Trophoblast cell (in vitro differentiated cells and primary cell): ENCODE measurements around the gene PRR23A. TPM values are rescaled to one million over a fixed set of nuclear protein-coding genes. Genes with fewer than 3 reads are reported as not detected.

Experiments
- DNase-seq, 2 donors: peaks; one replicate each; pipeline ENCODE4 v3.0.0-alpha.2; 2016
- H2AFZ ChIP-seq: 2 replicates; pipeline ENCODE4 v1.6.1; 2013; ENCODE audit warnings: low read length, moderate library complexity, mild to moderate bottlenecking; ENCODE audit not compliant: insufficient read depth, poor library complexity
- H2AK5ac ChIP-seq: 2 replicates; pipeline ENCODE4 v1.6.1; 2013; ENCODE audit warnings: mild to moderate bottlenecking, low read length
- H2BK120ac ChIP-seq: 2 replicates; pipeline ENCODE4 v1.6.1; 2013; ENCODE audit warnings: low read length, mild to moderate bottlenecking, moderate library complexity; ENCODE audit not compliant: insufficient read depth, poor library complexity
- H2BK12ac ChIP-seq: 2 replicates; pipeline ENCODE4 v1.6.1; 2013; ENCODE audit warnings: mild to moderate bottlenecking, low read length, moderate library complexity
- H2BK5ac ChIP-seq: 2 replicates; pipeline ENCODE4 v1.6.1; 2013; ENCODE audit warnings: low read length, low read depth, moderate library complexity, mild to moderate bottlenecking; ENCODE audit not compliant: poor library complexity
- H3K14ac ChIP-seq: 2 replicates; pipeline ENCODE4 v1.6.1; 2013; ENCODE audit warnings: mild to moderate bottlenecking, low read length
- H3K18ac ChIP-seq: 2 replicates; pipeline ENCODE4 v1.6.1; 2013; ENCODE audit warnings: mild to moderate bottlenecking, low read length
- H3K23ac ChIP-seq: 2 replicates; pipeline ENCODE4 v1.6.1; 2013; ENCODE audit warnings: low read length
- H3K27ac ChIP-seq: 2 replicates; pipeline ENCODE4 v1.5.1; 2013; ENCODE audit warnings: low read depth, mild to moderate bottlenecking, inconsistent platforms, low read length, moderate library complexity
- H3K27me3 ChIP-seq: 2 replicates; pipeline ENCODE4 v1.6.1; 2013; ENCODE audit warnings: inconsistent platforms, mild to moderate bottlenecking, low read length, moderate library complexity; ENCODE audit not compliant: insufficient read depth
- H3K36me3 ChIP-seq, 2 experiments: 1 replicate in 1 of 2; 2 replicates in 1 of 2; pipeline ENCODE4 v1.6.1; 2013; ENCODE audit warnings: low read length in 2 of 2, mild to moderate bottlenecking in 2 of 2, moderate library complexity in 1 of 2; ENCODE audit not compliant: insufficient read depth in 2 of 2, control insufficient read depth in 1 of 2
- H3K4ac ChIP-seq: 2 replicates; pipeline ENCODE4 v1.6.1; 2013; ENCODE audit warnings: low read depth, mild to moderate bottlenecking, low read length, moderate library complexity
- H3K4me1 ChIP-seq, 2 experiments: 1 replicate in 1 of 2; 2 replicates in 1 of 2; pipeline ENCODE4 v1.6.1; 2013; ENCODE audit warnings: low read length in 2 of 2, mild to moderate bottlenecking in 2 of 2, moderate library complexity in 1 of 2; ENCODE audit not compliant: insufficient read depth in 2 of 2, control insufficient read depth in 1 of 2
- H3K4me2 ChIP-seq: 2 replicates; pipeline ENCODE4 v1.6.1; 2013; ENCODE audit warnings: inconsistent platforms, mild to moderate bottlenecking, low read length, moderate library complexity
- H3K4me3 ChIP-seq: 2 replicates; pipeline ENCODE4 v1.5.1; 2013; ENCODE audit warnings: mild to moderate bottlenecking, low read depth, low read length, inconsistent platforms
- H3K79me1 ChIP-seq: one replicate; pipeline ENCODE4 v1.6.1; 2013; ENCODE audit warnings: low read length
- H3K79me2 ChIP-seq: 2 replicates; pipeline ENCODE4 v1.6.1; 2013; ENCODE audit warnings: low read length, mild to moderate bottlenecking; ENCODE audit not compliant: control insufficient read depth, insufficient read depth, poor library complexity
- H3K9ac ChIP-seq: 2 replicates; pipeline ENCODE4 v1.6.1; 2013; ENCODE audit warnings: mild to moderate bottlenecking, low read length
- H3K9me3 ChIP-seq: 2 replicates; pipeline ENCODE4 v1.6.1; 2013; ENCODE audit warnings: low read depth, mild to moderate bottlenecking, control low read depth, inconsistent platforms, low read length; ENCODE audit not compliant: insufficient read depth
- H4K12ac ChIP-seq: 2 replicates; pipeline ENCODE4 v1.6.1; 2013; ENCODE audit warnings: low read depth, mild to moderate bottlenecking, low read length, moderate library complexity
- H4K8ac ChIP-seq: 2 replicates; pipeline ENCODE4 v1.6.1; 2013; ENCODE audit warnings: low read depth, mild to moderate bottlenecking, low read length, moderate library complexity
- H4K91ac ChIP-seq: one replicate; pipeline ENCODE4 v1.6.1; 2013; ENCODE audit warnings: low read depth, mild to moderate bottlenecking, low read length, moderate library complexity
- WGBS: extraction: QIAGEN DNeasy Blood & Tissue Kit; methylation state at CpG from one replicate; pipeline ENCODE4 v1.1.7; 2013; ENCODE audit warnings: missing lambda C conversion rate; ENCODE audit not compliant: insufficient read length, insufficient coverage; ENCODE audit errors: extremely low coverage; 5-methylcytosine and 5-hydroxymethylcytosine counted together
- polyA plus RNA-seq: library from polyadenylated mRNA; stranded (reverse); fragments of 200-250 nt; gene quantifications from 2 replicates; pipeline ENCODE4 v1.2.3, GENCODE V29; 2013

PRR23A gene
- not detected in 2 replicates for polyA plus RNA-seq

DNA sequence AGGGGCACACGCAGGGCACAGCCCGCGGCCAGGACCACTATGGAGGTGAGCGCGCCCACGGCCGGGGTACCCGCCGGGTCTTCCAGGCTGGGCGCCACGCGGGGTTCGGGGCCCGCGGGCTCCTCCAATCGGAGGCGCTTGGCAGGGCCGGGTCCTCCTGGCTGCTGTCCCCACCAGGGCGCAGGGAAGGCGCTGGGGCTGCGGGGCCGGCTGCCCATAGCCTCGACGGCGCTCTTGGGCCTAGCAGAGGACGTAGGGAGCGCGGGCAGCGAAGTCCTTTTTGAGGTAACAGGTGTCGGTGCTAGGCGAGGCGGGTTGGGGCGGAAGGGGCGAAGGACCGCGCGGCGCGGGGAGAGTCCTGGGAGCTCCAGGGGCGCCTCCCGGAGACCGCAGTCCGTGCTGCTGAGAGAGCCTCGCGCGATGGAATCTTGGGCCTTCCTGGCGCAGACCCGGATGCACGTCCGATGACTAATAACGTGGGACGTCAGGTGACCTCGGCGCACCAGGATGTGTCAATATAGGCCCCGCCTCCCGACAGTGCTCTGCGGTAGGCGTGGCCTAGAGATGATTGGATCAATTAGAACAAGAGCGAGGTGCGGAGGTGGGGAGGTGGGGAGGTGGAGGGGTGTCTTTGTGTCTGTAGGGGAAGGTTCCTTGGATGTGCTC, at the start of gene PRR23A:
Gene PRR23A, minus strand, starts transcription at position 218 of the 666 bp plus-strand sequence. Its CDS starts 0 bp downstream, at position 218.
- Histone ChIP-seq H2AK5ac (no peak within 1 kb of the TSS), H2BK120ac (no peak within 1 kb of the TSS), H4K12ac (no peak within 1 kb of the TSS), H2AFZ (no peak within 1 kb of the TSS), H4K91ac (no peak within 1 kb of the TSS), H3K4me2 (no peak within 1 kb of the TSS), H3K23ac (no peak within 1 kb of the TSS), H3K4ac (no peak within 1 kb of the TSS), H3K9ac (no peak within 1 kb of the TSS), H3K27me3 (no peaks in the 10 kb centered on the region), H3K9me3 (peaks cover 4% of the 10 kb centered on the region), H3K14ac (no peak within 1 kb of the TSS), H3K79me2 (no peaks in the 10 kb centered on the region), H2BK5ac (no peak within 1 kb of the TSS), H3K18ac (no peak within 1 kb of the TSS), H3K27ac (no peak within 1 kb of the TSS), H3K4me1 (no peaks in the 10 kb centered on the region), H4K8ac (no peak within 1 kb of the TSS), H3K79me1 (no peaks in the 10 kb centered on the region), H3K36me3 (no peaks in the 10 kb centered on the region), H3K4me3 (no peak within 1 kb of the TSS), H2BK12ac (no peak within 1 kb of the TSS)
- no CpG with 5 or more reads among the region's 60 CpGs for WGBS
- DNase-seq, result no peak

DNA sequence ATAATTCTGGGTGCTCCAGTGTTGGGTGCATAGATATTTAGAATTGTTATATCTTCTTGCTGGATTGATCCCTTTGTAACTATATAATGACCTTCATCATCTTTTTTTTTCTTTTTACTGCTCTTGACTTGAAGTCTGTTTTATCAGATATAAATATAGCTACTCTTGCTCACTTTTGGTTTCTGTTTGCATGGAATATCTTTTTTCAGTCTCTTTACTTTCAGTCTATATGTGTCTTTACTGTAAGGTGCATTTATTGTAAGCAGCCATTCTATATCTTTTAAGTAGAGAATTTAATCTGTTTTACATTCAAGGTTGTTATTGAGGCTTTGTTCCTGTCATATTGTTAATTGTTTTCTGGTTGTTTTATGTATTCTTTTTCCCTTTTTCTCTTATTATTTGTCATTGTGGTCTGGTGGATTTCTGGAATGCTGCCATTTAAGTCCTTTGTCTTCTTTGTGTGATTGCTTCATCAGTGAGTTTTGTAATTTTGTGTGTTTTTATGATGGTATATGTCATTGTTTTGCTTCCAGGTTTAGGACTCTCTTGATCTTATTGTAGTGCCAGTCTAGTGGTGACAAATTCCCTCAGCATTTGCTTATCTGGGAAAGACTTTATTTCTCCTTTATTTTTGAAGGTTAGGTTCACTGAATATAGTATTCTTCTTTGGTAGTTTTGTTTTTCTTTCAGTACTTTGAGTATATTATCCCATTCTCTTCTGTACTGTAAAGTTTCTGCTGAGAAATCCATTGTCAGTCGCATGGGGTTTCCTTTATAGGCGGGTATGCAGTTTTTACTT, 46.9 kb upstream of the PRR23A start:
- Histone ChIP-seq H3K9me3 (peaks cover 3% of the 10 kb centered on the region), H3K36me3 (no peaks in the 10 kb centered on the region), H2BK5ac (no peak overlapping the region), H3K79me2 (no peaks in the 10 kb centered on the region), H2BK120ac (no peak overlapping the region), H3K4me3 (no peak overlapping the region), H3K23ac (no peak overlapping the region), H3K79me1 (no peaks in the 10 kb centered on the region), H3K4ac (no peak overlapping the region), H3K27ac (no peak overlapping the region), H4K8ac (no peak overlapping the region), H3K4me1 (no peaks in the 10 kb centered on the region), H3K14ac (no peak overlapping the region), H2BK12ac (no peak overlapping the region), H4K91ac (no peak overlapping the region), H2AFZ (no peak overlapping the region), H3K27me3 (no peaks in the 10 kb centered on the region), H4K12ac (no peak overlapping the region), H3K18ac (no peak overlapping the region), H3K9ac (no peak overlapping the region), H2AK5ac (no peak overlapping the region), H3K4me2 (no peak overlapping the region)
- DNase-seq, result no peak
- WGBS, result no CpG with 5 or more reads among the region's 2 CpGs

DNA sequence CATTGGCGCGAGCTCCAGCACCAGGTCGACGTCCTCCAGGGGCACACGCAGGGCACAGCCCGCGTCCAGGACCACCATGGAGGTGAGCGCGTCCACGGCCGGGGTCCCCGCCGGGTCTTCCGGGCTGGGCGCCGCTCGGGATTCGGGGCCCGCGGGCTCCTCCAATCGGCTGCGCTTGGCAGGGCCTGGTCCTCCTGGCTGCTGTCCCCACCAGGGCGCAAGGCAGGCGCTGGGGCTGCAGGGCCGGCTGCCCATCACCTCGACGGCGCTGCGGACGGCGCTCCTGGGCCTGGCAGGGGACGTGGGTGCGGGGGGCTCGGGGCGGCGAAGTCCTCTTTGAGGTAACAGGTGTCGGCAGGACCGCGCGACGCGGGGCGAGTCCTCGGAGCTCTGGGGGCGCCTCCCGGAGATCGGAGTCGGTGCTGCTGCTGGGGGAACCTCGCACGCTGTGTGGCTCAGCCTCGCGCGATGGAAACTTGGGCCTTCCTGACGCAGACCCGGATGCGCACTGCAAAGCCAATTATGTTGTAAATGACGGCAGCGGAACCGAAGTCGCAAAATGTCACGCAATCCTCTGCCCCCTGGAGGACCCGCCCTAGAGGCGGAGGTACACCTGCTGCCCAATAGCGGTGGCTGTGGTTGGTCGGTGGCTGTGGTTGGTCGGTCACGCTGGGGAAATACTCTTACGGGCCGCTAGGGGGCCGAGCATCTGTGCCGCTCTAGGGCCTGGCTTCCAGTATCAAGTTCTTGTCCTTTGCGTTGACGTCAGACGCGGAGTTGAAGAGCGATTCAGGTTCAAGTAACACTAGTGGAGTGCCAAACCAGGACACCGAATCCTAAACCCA, 38.5 kb upstream of the PRR23A start, which contains the start of gene PRR23C:
Gene PRR23C, minus strand, starts transcription at position 527 of the 845 bp plus-strand sequence. Its CDS starts 272 bp downstream, at position 255.
- WGBS, result no CpG with 5 or more reads among the region's 77 CpGs
- Histone ChIP-seq H3K9ac (no peak within 1 kb of the TSS), H3K4me3 (no peak within 1 kb of the TSS), H3K36me3 (no peaks in the 10 kb centered on the region), H2BK120ac (no peak within 1 kb of the TSS), H3K79me1 (no peaks in the 10 kb centered on the region), H3K4me1 (no peaks in the 10 kb centered on the region), H3K79me2 (no peaks in the 10 kb centered on the region), H3K18ac (no peak within 1 kb of the TSS), H4K8ac (no peak within 1 kb of the TSS), H3K4me2 (no peak within 1 kb of the TSS), H4K12ac (no peak within 1 kb of the TSS), H3K9me3 (peaks cover 10% of the 10 kb centered on the region), H2BK12ac (no peak within 1 kb of the TSS), H3K27me3 (no peaks in the 10 kb centered on the region), H3K4ac (no peak within 1 kb of the TSS), H2AK5ac (no peak within 1 kb of the TSS), H3K27ac (no peak within 1 kb of the TSS), H4K91ac (no peak within 1 kb of the TSS), H3K14ac (no peak within 1 kb of the TSS), H2AFZ (no peak within 1 kb of the TSS), H2BK5ac (no peak within 1 kb of the TSS), H3K23ac (no peak within 1 kb of the TSS)
- DNase-seq, result no peak

DNA sequence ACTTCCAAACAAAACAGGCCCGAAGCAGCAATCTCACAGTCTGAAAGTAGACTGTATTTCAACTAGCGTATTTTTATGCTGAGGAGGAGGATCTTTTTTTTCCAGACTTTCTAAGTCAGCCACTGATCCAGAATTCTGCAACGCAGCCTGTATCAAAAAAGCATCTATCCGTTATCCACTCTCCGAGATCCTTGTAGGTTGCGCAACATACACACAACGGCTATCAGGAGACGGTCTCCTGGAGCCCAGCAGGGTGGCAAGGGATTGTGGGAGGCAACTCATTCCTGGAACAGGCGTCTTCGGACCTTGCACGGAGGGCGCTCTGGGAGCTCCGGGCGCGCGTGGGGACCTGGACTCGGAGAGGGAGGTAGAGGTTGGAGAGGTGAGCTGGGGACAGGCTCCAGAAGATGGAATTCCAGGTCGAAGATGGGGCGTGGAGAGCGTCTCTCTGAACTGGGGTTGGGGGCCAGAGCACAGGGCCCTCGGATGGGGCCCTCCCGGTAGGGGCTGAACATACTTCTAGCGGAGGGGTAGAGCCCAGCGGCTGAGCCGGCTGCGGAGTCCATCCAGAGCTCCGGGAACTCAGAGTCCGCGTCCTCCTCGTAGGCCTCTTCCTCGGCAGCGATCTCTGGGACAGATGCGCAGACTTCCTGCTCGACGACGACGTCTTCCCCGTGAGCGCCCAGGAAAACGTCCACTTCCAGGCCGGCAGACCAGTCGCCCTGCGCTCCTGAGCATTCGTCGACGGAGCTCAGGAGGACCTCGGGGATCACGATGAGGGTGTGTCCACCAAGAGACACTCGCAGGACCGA, 37.7 kb upstream of the PRR23A start:
- Histone ChIP-seq H4K91ac (no peak overlapping the region), H2BK120ac (no peak overlapping the region), H3K14ac (no peak overlapping the region), H2AK5ac (no peak overlapping the region), H3K18ac (no peak overlapping the region), H3K9ac (no peak overlapping the region), H2AFZ (no peak overlapping the region), H3K4me3 (no peak overlapping the region), H3K79me1 (no peaks in the 10 kb centered on the region), H3K4me1 (no peaks in the 10 kb centered on the region), H3K4me2 (no peak overlapping the region), H3K27me3 (no peaks in the 10 kb centered on the region), H4K8ac (no peak overlapping the region), H3K23ac (no peak overlapping the region), H2BK5ac (no peak overlapping the region), H3K36me3 (no peaks in the 10 kb centered on the region), H3K27ac (no peak overlapping the region), H3K79me2 (no peaks in the 10 kb centered on the region), H3K9me3 (peaks cover 10% of the 10 kb centered on the region), H3K4ac (no peak overlapping the region), H2BK12ac (no peak overlapping the region), H4K12ac (no peak overlapping the region)
- WGBS, result no CpG with 5 or more reads among the region's 50 CpGs
- DNase-seq, result no peak
